ENCODE results near the gene ROR2. TPM values are rescaled to one million over a fixed set of nuclear protein-coding genes. Genes with fewer than 3 reads are reported as not detected.

Gene ROR2
- total RNA-seq, 1 experiment from 2014 or later = 5.9 TPM

DNA sequence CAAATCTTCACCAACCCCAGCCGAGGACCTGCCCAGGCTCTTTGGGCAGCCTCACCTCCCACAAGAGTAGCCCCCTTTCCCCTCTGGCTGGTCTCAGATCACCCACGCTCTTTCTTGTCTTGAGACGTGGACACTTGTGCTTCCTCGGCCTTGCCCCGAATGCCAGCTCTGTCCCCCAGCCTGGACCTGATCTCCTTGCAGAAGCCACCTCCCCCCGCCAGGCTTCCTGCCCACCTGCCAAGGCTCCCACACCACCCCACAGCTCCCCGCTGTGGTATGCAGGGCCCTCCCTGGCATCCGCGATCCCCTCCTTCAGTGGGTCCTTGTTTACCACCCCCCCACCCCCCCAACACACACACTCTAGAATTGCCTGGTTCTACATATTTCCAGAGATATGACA lies 133.7 kb downstream of the ROR2 start:
- in situ Hi-C loops (cut with HindIII; ENCODE audit: low pct_unique_long_range_greater_than_20kb, low sequenced_read_pairs) = no loop called here
- ATAC-seq (no peak), DNase-seq (ENCODE audit: low read depth, low spot score) (no peak)
- TF ChIP-seq, protein P1, sequence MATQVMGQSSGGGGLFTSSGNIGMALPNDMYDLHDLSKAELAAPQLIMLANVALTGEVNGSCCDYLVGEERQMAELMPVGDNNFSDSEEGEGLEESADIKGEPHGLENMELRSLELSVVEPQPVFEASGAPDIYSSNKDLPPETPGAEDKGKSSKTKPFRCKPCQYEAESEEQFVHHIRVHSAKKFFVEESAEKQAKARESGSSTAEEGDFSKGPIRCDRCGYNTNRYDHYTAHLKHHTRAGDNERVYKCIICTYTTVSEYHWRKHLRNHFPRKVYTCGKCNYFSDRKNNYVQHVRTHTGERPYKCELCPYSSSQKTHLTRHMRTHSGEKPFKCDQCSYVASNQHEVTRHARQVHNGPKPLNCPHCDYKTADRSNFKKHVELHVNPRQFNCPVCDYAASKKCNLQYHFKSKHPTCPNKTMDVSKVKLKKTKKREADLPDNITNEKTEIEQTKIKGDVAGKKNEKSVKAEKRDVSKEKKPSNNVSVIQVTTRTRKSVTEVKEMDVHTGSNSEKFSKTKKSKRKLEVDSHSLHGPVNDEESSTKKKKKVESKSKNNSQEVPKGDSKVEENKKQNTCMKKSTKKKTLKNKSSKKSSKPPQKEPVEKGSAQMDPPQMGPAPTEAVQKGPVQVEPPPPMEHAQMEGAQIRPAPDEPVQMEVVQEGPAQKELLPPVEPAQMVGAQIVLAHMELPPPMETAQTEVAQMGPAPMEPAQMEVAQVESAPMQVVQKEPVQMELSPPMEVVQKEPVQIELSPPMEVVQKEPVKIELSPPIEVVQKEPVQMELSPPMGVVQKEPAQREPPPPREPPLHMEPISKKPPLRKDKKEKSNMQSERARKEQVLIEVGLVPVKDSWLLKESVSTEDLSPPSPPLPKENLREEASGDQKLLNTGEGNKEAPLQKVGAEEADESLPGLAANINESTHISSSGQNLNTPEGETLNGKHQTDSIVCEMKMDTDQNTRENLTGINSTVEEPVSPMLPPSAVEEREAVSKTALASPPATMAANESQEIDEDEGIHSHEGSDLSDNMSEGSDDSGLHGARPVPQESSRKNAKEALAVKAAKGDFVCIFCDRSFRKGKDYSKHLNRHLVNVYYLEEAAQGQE (IDR thresholded peaks at IDR 0.05; ENCODE audit: insufficient read depth in 1 of 2, low read depth in 2 of 2, low read length in 1 of 2) = no peak
- TF ChIP-seq, protein P2, sequence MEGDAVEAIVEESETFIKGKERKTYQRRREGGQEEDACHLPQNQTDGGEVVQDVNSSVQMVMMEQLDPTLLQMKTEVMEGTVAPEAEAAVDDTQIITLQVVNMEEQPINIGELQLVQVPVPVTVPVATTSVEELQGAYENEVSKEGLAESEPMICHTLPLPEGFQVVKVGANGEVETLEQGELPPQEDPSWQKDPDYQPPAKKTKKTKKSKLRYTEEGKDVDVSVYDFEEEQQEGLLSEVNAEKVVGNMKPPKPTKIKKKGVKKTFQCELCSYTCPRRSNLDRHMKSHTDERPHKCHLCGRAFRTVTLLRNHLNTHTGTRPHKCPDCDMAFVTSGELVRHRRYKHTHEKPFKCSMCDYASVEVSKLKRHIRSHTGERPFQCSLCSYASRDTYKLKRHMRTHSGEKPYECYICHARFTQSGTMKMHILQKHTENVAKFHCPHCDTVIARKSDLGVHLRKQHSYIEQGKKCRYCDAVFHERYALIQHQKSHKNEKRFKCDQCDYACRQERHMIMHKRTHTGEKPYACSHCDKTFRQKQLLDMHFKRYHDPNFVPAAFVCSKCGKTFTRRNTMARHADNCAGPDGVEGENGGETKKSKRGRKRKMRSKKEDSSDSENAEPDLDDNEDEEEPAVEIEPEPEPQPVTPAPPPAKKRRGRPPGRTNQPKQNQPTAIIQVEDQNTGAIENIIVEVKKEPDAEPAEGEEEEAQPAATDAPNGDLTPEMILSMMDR (IDR thresholded peaks at IDR 0.05) = no peak
- TF ChIP-seq POLR2AphosphoS5 (IDR thresholded peaks at IDR 0.05; ENCODE audit: low read depth, low read length) (no peak), SIN3A (IDR thresholded peaks at IDR 0.05; ENCODE audit: borderline replicate concordance, insufficient read depth, low read depth, low read length) (no peak), TCF7L2 (IDR thresholded peaks at IDR 0.05; ENCODE audit: low read depth, low read length) (no peak)
- ChIA-PET CTCF (no interaction called here), POLR2A (no interaction called here)
- intact Hi-C loops (cut with micrococcal nuclease; ENCODE audit: unreplicated experiment) = no loop called here
- BruUV-seq (replicated peaks) = no TSS peak
- no peaks in the 10 kb centered on the region for H3K4me1 ChIP-seq (ENCODE audit: control insufficient read depth, insufficient read depth, low read length)
- no peaks in the 10 kb centered on the region for H3K9me3 ChIP-seq (ENCODE audit: control insufficient read depth, insufficient read depth, low read depth, low read length)
- no peak overlapping the region for H3K27ac ChIP-seq (ENCODE audit: low read length)
- H3K4me3 ChIP-seq (ENCODE audit: low read depth in 2 of 2, low read length in 2 of 2) = no peak overlapping the region
- H3K27me3 ChIP-seq (ENCODE audit: control insufficient read depth, insufficient read depth, low read length) = no peaks in the 10 kb centered on the region
- no peaks in the 10 kb centered on the region for H3K36me3 ChIP-seq (ENCODE audit: control insufficient read depth, insufficient read depth, low read length)

DNA sequence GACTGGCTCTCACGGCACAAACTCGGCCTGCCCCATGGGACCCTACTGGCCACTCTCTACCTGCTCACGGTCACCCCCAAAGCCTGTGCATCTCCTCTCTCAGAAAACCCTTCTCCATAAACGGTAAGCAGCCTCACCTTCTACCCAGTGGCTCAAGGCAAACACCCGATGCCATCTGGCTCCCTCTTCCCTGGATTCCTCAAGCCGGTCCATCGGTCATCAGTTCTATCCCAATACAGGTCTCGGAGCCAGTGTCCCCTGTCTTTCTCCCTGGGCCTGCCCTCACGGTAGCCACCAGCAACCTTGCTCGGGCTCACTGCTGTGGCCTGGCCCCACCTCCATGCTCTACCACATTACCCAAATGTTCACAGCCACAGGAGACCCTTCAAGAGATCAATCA lies 134.1 kb downstream of the ROR2 start:
- POLR2A ChIA-PET = no interaction called here
- no TSS peak for BruUV-seq (replicated peaks)

More for the DNA sequence above, 134.1 kb downstream of the ROR2 start:
- Histone ChIP-seq H3K36me3 (ENCODE audit: control insufficient read depth, insufficient read depth, low read length) (no peaks in the 10 kb centered on the region), H3K4me3 (ENCODE audit: low read depth in 2 of 2, low read length in 2 of 2) (no peak overlapping the region), H3K27ac (ENCODE audit: low read length) (no peak overlapping the region), H3K9me3 (ENCODE audit: control insufficient read depth, insufficient read depth, low read depth, low read length) (no peaks in the 10 kb centered on the region), H3K27me3 (ENCODE audit: control insufficient read depth, insufficient read depth, low read length) (no peaks in the 10 kb centered on the region), H3K4me1 (ENCODE audit: control insufficient read depth, insufficient read depth, low read length) (no peaks in the 10 kb centered on the region)
- intact Hi-C loops (cut with micrococcal nuclease; ENCODE audit: unreplicated experiment) = no loop called here
- DNase-seq (ENCODE audit: low read depth, low spot score) (no peak), ATAC-seq (no peak)
- in situ Hi-C loops (cut with HindIII; ENCODE audit: low pct_unique_long_range_greater_than_20kb, low sequenced_read_pairs) = no loop called here
- CTCF ChIA-PET = no interaction called here
- TF ChIP-seq, protein P1 (IDR thresholded peaks at IDR 0.05; ENCODE audit: insufficient read depth in 1 of 2, low read depth in 2 of 2, low read length in 1 of 2) = no peak
- TF ChIP-seq SIN3A (IDR thresholded peaks at IDR 0.05; ENCODE audit: borderline replicate concordance, insufficient read depth, low read depth, low read length) (no peak), TCF7L2 (IDR thresholded peaks at IDR 0.05; ENCODE audit: low read depth, low read length) (no peak), POLR2AphosphoS5 (IDR thresholded peaks at IDR 0.05; ENCODE audit: low read depth, low read length) (no peak)
- TF ChIP-seq, protein P2 (IDR thresholded peaks at IDR 0.05) = no peak

Measured in Panc1 (cell line).